ENCODE results near the gene STK4. TPM values are rescaled to one million over a fixed set of nuclear protein-coding genes. Genes with fewer than 3 reads are reported as not detected.

Gene STK4
- total RNA-seq, 2 donors from 2014 or later = 28.9 to 29.9 TPM

DNA sequence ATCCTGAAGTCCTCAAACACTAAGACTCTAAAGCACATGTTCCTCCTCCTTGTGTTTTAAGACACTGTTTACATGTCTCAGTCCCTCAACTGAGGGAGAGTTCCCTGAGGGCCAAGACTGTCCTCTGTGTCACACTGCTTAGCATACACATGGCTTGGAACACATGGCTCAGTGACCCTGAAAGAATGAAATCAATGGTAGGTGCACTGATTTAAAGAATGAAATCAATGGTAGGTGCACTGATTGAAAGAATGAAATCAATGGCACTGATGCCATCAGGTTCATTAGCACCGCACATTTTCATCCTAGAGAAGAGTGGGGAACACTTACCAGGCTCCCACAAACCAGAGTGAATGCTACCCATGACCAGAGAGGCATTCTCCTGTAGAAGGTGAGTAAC lies 15.9 kb upstream of the STK4 start:
- Histone ChIP-seq H3K4me3 (no peak overlapping the region), H3K36me3 (peaks cover 11% of the 10 kb centered on the region), H3K9me3 (no peaks in the 10 kb centered on the region), H3K27ac (no peak overlapping the region), H3K9ac (ENCODE audit: low read depth in 2 of 2, low read length in 2 of 2) (no peak overlapping the region), H3K4me1 (no peaks in the 10 kb centered on the region), H3K27me3 (no peaks in the 10 kb centered on the region)
- no peak for DNase-seq
- intact Hi-C loops (cut with DNase I) = loop anchor here (10.0 kb wide), 1 partner anchor 56 kb away; no protein-coding TSS in a partner anchor
- TF ChIP-seq, protein P1, sequence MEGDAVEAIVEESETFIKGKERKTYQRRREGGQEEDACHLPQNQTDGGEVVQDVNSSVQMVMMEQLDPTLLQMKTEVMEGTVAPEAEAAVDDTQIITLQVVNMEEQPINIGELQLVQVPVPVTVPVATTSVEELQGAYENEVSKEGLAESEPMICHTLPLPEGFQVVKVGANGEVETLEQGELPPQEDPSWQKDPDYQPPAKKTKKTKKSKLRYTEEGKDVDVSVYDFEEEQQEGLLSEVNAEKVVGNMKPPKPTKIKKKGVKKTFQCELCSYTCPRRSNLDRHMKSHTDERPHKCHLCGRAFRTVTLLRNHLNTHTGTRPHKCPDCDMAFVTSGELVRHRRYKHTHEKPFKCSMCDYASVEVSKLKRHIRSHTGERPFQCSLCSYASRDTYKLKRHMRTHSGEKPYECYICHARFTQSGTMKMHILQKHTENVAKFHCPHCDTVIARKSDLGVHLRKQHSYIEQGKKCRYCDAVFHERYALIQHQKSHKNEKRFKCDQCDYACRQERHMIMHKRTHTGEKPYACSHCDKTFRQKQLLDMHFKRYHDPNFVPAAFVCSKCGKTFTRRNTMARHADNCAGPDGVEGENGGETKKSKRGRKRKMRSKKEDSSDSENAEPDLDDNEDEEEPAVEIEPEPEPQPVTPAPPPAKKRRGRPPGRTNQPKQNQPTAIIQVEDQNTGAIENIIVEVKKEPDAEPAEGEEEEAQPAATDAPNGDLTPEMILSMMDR (IDR thresholded peaks at IDR 0.05) = no peak

DNA sequence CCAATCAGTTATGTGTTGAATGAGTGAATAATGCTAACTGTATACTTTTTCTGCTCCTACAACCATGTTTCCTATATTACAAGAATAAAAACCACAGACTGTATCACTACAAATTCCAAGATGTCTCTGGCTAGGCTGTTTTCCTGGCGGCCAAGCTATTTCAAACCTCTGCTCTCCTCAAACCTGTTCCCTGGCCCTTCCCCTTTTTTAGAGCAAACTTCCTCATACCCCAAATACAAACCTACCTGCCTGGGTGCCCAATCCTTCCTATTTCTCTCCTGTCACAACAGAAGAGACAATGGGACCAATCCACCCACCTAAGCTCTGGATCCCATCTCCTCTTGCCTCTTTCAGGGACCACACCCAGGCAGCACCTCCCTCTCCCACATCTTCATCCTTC lies 13.6 kb upstream of the STK4 start:
- intact Hi-C loops (cut with DNase I) = loop anchor here (10.0 kb wide), 1 partner anchor 58 kb away; no protein-coding TSS in a partner anchor
- H3K27ac ChIP-seq = no peak overlapping the region
- TF ChIP-seq, protein P1 (IDR thresholded peaks at IDR 0.05) = no peak

DNA sequence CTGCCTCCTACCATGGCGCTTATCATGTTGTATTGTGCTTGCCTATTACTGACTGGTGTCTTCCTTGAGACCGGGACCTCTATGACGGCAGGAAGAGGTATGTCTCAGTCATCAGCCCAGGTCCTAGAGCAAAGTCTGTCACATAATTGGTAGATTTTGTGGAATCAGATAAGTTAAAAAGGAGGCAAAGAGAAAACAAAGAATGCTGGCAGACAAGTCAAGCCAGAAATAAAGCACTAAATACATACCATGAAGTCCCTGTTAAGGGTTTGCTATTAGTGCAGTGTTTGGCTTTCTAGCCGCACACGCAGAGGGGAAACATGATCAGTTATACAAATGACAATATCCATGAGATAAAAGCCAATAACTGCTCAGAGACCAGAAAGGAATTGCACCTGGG lies 12.1 kb upstream of the STK4 start:
- DNase-seq = no peak
- H3K9ac ChIP-seq (ENCODE audit: low read depth in 2 of 2, low read length in 2 of 2) = no peak overlapping the region
- H3K27ac ChIP-seq = no peak overlapping the region
- TF ChIP-seq, protein P1 (IDR thresholded peaks at IDR 0.05) = no peak
- H3K4me3 ChIP-seq = no peak overlapping the region
- no peaks in the 10 kb centered on the region for H3K27me3 ChIP-seq
- no peaks in the 10 kb centered on the region for H3K36me3 ChIP-seq
- intact Hi-C loops (cut with DNase I) = loop anchor here (10.0 kb wide), 1 partner anchor 59 kb away; no protein-coding TSS in a partner anchor
- H3K9me3 ChIP-seq = no peaks in the 10 kb centered on the region
- H3K4me1 ChIP-seq = no peaks in the 10 kb centered on the region

More for the DNA sequence above, 13.6 kb upstream of the STK4 start:
- H3K4me3 ChIP-seq = no peak overlapping the region
- no peaks in the 10 kb centered on the region for H3K36me3 ChIP-seq
- no peaks in the 10 kb centered on the region for H3K27me3 ChIP-seq
- H3K9ac ChIP-seq (ENCODE audit: low read depth in 2 of 2, low read length in 2 of 2) = no peak overlapping the region
- H3K9me3 ChIP-seq = no peaks in the 10 kb centered on the region
- DNase-seq = no peak
- no peaks in the 10 kb centered on the region for H3K4me1 ChIP-seq

DNA sequence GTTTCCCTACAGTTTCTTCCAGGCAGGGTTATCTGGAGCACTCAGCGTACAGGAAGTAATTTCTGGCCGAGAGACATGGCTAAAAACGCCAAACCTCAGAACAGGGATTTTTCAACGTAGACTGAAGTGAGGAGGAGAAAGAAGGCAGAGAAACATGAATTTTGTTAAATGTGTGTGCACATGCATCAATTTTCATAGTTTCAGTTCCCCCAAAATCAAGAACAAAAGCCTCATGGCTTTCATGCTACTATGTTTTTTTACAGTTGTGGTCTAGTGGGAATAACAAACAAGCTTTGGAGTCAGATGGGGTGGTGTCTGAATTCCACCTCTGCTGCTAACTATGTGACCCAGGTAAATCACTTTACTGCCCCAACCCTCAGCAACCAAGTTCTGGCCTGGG lies 11.0 kb upstream of the STK4 start:
- no peak overlapping the region for H3K9ac ChIP-seq (ENCODE audit: low read depth in 2 of 2, low read length in 2 of 2)
- no peaks in the 10 kb centered on the region for H3K27me3 ChIP-seq
- no peak for DNase-seq
- no peaks in the 10 kb centered on the region for H3K9me3 ChIP-seq
- H3K4me3 ChIP-seq = no peak overlapping the region
- TF ChIP-seq, protein P1 (IDR thresholded peaks at IDR 0.05) = no peak
- no peaks in the 10 kb centered on the region for H3K36me3 ChIP-seq
- H3K27ac ChIP-seq = no peak overlapping the region
- no peaks in the 10 kb centered on the region for H3K4me1 ChIP-seq
- intact Hi-C loops (cut with DNase I) = loop anchor here (10.0 kb wide), 1 partner anchor 60 kb away; no protein-coding TSS in a partner anchor

DNA sequence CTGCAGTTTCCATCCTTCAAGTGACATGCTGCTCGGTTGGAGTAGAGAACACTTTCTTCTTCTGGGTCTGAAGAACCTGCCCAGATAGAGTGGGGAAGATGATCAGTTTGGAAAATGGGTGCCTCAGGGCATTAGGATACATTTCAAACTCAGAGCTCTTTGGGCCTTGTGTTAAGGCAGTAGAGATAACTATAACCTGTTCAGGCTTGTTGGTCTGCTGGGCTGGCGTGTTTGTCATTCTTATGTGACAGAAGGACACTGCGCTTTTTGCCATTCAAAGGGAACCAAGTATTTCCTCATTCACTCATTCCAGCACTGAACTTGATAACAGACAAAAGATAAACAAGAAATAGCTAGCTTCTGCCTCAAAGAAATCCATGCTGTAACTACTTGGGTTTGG lies 9.9 kb upstream of the STK4 start:
- H3K36me3 ChIP-seq = no peaks in the 10 kb centered on the region
- H3K9ac ChIP-seq (ENCODE audit: low read depth in 2 of 2, low read length in 2 of 2) = no peak overlapping the region
- no peaks in the 10 kb centered on the region for H3K4me1 ChIP-seq
- no peaks in the 10 kb centered on the region for H3K9me3 ChIP-seq
- no peak overlapping the region for H3K4me3 ChIP-seq
- TF ChIP-seq, protein P1 (IDR thresholded peaks at IDR 0.05) = no peak
- DNase-seq = no peak
- H3K27me3 ChIP-seq = no peaks in the 10 kb centered on the region
- H3K27ac ChIP-seq = no peak overlapping the region
- intact Hi-C loops (cut with DNase I) = loop anchor here (10.0 kb wide), 1 partner anchor 62 kb away; no protein-coding TSS in a partner anchor

Data from colonic mucosa (tissue), 4 donors.